GM21825 (cell line): ENCODE data around the gene LY6G5C.

Experiments
- ATAC-seq: cut with Tn5 transposase; IDR thresholded peaks from one replicate; pipeline ENCODE4 v1.9.1; 2021; ENCODE audit warnings: mild to moderate bottlenecking, moderate library complexity; ENCODE audit not compliant: unreplicated experiment

LY6G5C gene

DNA sequence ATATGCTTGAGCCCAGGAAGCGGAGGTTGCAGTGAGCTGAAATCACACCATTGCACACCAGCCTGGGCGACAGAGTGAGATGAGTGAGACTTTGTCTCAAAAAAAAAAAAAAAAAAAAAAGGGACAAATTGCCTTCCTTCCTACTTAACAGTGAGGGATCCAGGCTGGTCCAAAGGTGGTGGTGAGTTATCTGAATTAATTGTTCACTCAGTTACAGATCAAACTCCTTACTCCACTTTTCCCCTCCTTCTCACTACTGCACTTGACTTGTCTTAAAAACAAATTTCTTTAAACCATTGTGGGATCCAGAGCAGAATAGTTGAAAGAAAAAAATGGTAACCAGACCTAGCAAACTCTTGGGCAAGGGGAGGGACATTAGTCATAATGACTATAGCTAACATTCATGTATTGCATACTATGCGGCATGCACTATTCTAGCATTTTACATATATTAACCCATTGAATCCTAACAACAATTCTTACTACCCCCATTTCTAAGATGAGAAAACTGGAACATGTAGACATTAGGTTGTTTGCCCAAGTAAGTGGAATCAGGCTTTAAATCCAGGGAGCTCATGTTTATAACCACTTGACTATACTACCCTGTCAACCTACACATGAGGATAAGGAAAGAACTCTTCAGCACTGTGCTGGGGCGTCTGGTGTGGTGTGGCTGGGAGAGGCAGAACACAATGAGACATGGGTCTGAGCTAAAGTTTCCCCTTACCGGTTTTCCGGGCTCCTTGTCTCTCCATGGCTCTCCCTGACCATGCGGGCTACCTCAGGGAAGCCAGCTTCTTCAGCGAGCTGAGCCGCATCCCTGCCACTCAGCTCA is 17.5 kb downstream of the LY6G5C start:
- no peak for ATAC-seq

- no peak for ATAC-seq
Measured at GRCh38 chr6:31662124-31662723, 18.6 kb downstream of the LY6G5C start.

GRCh38 chr6:31661262-31662123 is 19.4 kb downstream of the LY6G5C start:
- ATAC-seq = no peak

DNA sequence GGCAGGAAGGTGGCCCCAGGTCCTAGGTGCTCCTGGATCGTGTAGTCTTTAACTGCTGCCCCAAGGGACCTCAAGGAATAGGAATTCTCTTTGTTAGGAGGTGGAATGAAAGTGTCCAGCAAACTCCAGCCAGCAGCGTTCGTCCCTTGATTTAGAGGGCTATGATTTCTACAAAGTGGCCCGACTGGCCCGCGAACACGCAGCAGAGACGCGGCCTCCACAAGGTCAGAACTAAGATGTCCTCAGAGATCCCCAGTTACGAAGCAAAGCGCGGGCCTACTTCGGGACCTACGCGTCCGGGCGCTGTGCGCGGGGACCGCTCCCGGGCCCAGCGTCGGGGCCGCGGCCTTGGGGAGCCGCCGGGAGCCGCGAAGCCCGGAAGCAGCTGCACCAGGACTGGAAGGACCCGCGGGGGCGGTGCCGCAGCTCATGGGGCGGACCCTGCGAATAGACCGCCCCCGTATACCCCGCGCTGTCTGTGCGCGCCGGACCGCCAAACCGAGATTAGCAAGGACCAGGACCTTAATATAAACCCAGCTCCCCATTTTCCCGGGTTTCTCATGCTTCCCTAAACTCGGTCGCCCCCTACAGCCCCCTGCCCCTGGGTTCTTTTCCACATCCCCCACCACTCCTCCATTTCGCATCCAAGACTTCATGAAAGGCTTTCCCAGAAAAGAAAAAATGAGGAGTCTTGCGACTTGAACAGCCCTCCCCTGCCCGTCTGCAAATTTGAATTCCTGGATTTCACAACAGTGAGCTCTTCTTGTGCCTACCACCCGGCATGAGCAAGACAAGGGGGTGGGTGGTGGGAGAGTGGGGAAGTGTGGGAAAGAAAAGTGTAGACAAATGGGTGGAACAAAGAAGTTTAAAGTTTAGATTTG is 20.2 kb downstream of the LY6G5C start, which contains the start of gene C6orf47:
TSS of gene C6orf47 (minus strand) at position 398 of the 881 bp plus-strand sequence. CDS start 831 bp downstream, outside the sequence.
- ATAC-seq = peak; percentile 39

- no peak for ATAC-seq
Measured at GRCh38 chr6:31659649-31660380, 21.1 kb downstream of the LY6G5C start.

DNA sequence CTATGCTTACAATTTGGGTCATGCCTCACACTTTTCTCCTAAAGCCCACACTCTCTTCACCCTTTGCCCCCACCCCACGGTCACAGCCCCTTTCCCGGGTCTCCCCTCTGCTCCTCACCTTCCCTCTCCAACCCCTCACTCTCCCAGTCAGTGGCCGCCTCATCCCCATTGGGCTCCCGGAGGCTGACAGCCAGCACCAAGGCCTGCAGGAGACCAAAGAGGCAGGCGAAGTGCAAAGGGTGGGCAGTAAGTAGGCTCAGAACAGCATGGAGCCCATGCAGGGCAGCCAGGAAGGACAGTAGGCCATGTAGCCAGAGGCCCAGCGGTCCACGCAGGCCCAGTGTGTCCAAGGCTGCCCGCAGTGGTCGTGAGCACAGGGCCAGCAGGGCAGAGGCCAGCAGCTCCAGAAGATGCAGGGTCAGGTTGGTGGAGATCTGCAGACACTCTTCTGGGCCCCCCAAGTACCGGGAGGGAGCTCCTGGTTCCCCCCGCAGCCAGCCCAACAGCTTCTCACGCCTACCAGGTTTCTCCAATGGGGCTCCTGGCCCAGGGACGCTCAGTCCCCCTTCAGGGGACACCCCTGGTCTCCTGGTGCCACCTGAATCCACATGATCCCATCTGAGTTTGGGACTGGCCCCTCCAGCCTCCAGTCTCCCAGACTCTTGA is 21.8 kb downstream of the LY6G5C start:
- ATAC-seq = no peak

- no peak for ATAC-seq
Measured at GRCh38 chr6:31658158-31658688, 22.6 kb downstream of the LY6G5C start.

DNA sequence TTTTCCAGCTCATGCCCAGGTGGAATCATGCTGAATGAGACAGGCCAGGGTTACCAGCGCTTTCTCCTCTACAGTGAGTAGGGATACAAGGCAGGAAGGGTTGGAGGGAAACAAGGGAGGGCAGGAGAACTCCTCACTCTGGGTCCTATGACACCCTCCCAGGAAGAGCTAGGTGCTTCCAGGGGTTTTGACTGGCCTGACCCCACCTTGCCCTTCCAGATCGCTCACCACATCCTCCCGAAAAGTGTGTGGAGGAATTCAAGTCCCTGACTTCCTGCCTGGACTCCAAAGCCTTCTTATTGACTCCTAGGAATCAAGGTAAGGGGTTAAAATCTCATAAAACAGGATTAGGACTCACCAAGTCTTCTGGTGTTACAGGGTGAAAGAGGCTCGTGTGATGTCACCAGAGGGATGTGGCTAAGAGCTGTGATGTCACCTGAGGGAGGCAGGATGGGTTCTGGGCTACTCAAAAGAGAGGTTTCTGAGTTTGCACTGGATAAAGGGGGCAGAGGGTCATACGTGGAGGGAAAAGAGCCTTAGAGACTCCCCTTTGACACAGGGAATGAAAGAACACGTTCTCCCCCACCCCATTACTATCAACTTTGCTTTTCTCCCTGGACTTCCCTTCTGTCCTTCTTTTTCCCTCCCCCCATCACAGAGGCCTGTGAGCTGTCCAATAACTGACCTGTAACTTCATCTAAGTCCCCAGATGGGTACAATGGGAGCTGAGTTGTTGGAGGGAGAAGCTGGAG is 23.3 kb downstream of the LY6G5C start:
- no peak for ATAC-seq

DNA sequence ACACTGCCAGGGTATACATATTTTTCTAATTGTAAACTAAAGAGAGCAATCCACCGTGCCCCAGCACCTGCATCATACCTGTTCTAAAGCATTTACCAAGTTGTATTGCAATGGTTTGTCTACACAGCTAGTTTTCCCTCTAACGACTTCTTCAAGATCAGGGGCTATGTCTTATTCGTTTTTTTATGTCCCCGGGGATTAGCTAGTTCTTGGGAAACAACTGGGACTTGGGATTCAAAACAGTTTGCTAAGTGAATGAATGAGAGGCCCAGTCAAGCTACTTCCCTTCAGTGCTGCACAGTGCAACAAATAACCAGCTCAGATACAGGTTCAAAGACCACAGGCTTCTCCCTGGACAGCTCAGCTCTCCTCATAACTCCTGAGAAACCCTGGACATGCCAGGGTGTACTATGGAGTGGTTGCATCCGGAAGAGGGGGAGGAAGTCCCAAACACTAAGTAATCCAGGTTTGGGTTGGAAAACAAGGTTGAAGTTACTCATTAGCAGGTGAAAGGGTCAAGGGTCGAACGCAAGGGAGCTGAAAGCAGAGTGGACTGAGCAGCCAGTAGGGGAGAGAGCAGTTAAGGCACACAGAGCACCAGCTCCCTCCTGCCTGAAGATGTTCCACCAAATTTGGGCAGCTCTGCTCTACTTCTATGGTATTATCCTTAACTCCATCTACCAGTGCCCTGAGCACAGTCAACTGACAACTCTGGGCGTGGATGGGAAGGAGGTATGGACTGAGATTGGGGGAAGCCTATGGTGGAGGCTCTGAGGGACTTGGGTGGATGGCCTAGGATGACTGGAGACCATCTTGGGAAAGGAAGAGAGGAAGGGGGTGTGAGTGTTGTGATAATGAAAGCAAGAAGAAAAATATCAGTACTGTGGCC is 25.3 kb downstream of the LY6G5C start, which contains the start of gene APOM:
TSS of gene APOM (plus strand) at position 546 of the 889 bp plus-strand sequence. CDS start at position 619, 73 bp downstream.
- no peak for ATAC-seq

DNA sequence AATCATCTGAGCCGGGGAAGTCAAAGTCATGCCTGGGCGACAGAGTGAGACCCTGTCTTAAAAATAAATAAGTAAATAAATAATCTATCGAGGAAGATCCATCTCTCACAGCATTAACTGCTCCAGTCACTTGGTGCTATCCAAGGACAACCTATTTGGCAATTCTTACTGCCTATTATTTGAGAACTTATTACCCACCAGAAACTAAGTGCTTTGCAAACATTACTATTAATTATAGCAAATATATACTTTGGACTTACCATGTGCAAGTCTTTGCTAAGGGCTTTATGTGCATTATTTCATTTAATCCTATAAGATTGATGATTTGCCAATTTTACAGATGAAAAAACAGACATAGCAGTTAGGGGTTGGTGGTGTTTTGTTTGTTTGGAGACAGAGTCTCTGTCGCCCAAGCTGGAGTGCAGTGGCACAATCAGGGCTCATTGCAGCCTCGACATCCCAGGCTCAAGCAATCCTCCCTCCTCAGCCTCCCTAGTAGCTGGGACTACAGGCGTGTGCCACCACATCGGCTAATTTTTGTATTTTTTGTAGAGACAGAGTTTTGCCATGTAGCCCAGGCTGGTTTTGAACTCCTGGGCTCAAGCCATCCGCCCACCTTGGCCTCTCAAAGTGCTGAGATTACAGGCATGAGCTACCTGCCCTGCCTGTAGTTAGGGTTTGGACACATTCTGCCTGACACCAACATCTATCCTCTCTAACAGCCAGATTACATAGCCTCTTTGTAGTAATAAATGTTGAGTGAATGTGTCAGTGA is 26.1 kb downstream of the LY6G5C start:
- ATAC-seq = no peak

DNA sequence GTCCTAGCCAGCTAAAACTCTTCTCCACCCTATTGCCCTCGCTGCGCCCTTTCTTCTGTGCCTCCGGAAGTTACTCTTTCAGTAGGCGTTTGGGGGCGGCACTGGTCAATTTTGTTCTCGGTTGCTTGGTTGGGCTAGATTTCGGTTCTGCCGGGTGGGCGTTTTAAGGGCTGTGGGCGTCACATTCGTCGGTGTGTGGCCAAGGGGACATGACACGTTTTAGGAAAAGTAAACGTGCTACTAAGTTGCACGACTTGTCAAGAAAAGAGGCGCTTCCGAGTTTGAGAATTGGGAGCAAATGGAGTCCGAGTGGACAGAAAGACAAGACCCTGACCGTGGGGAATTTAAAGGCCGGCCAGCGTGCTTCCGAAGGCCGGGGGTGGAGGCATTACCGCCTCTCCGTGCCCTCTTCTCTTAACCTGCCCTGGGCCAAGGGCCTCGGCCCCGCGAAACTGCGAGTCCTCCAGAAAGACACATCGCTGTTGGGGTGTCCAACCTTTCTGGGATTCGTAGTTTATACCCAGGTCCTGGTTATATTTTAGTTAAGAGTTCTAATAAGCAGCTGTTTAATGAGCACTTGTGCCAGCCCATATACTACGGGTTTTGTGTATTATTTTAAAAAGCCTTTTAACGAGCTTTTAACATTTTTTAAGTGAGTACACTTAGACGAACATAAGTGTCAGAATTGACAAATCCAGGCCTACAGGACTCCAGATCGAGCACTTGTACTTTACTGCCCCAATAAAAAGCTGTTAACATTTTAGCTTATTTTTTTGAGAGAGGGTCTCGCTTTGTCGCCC is 27.7 kb downstream of the LY6G5C start:
- ATAC-seq = peak; percentile 47

- ATAC-seq = peak; percentile 38
Measured at GRCh38 chr6:31651602-31652191, 29.2 kb downstream of the LY6G5C start.

DNA sequence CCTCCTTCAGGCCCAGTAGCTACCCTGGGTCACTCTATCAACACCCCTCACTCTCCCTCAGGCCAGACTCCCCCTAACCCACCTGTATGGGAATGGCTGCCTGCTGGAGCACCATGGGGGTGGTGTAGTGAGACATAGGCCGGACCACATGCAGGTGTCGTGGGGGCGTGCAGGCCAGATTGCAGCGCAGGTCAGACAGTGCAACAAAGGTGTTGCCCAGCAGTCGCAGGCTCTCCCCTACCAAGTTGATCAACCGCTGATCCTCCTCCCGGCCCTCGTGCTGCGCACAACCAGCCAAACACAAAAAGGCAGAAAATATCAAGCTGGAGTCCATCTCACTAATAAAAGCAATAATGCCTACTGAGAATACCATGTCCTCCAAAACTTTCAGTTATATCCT is 35.5 kb downstream of the LY6G5C start:
- no peak for ATAC-seq

- ATAC-seq = no peak
Measured at GRCh38 chr6:31643818-31644454, 36.9 kb downstream of the LY6G5C start.
